Loucy (cell line): Measurements from ENCODE around the gene C11orf71.

Source experiments
- CTCF ChIP-seq: fragments of 200-600 bp; sonication (generic); conservative IDR thresholded peaks from 2 replicates; pipeline ENCODE4 v1.5.1; 2014; ENCODE audit warnings: mild to moderate bottlenecking, antibody characterized with exemption, low read length
- EZH2phosphoT487 ChIP-seq: fragments of 200-600 bp; IDR thresholded peaks from 2 replicates; pipeline ENCODE4 v1.6.1; 2018; ENCODE audit warnings: antibody characterized with exemption, mild to moderate bottlenecking, moderate library complexity, borderline replicate concordance

GRCh38 chr11:114354076-114354475 lies 46.2 kb downstream of the C11orf71 start:
- TF ChIP-seq CTCF: no peak
- no peak for TF ChIP-seq EZH2phosphoT487
